ENCODE results near the gene DUSP22.

DNA sequence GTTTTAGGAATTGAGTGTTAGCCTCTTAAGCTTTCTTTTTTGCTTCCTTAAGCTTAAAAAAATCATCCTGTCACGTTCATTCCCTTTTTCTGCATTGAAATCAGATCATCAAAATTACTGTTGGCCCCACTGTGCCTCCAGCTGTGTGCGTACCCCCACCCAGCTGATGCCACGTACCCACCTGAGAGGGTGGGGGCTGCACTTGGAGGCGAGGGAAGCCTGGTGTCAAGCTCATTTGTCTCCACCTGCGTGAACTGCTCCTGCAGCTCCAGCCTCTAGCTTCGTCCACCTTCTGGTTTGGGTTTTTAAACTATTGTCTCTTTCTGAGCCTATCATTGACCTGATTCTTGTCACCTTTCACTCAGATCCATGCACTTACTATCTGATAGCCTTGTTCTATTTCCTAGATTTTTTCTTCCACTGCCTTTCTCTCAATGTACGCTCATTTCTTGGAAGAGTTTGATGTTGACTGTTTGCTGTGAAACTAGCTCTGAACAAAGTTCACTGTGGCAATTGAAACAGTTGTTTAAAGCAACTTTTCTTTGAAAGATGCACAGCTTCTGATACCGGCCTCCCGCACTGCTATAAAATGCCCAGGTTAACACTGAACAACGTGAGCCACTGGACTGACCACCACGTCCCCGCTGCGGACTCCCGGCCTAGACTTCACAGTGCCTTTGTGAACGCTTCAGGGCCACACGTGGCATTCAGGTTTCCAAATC is 69.3 kb downstream of the DUSP22 start:
- TF ChIP-seq CTCF (IDR thresholded peaks at IDR 0.05) (no peak), POLR2AphosphoS5 (IDR thresholded peaks at IDR 0.05; ENCODE audit: low read depth, low read length) (no peak), TCF7L2 (IDR thresholded peaks at IDR 0.05; ENCODE audit: low read depth, low read length) (no peak)
- TF ChIP-seq, protein P1, sequence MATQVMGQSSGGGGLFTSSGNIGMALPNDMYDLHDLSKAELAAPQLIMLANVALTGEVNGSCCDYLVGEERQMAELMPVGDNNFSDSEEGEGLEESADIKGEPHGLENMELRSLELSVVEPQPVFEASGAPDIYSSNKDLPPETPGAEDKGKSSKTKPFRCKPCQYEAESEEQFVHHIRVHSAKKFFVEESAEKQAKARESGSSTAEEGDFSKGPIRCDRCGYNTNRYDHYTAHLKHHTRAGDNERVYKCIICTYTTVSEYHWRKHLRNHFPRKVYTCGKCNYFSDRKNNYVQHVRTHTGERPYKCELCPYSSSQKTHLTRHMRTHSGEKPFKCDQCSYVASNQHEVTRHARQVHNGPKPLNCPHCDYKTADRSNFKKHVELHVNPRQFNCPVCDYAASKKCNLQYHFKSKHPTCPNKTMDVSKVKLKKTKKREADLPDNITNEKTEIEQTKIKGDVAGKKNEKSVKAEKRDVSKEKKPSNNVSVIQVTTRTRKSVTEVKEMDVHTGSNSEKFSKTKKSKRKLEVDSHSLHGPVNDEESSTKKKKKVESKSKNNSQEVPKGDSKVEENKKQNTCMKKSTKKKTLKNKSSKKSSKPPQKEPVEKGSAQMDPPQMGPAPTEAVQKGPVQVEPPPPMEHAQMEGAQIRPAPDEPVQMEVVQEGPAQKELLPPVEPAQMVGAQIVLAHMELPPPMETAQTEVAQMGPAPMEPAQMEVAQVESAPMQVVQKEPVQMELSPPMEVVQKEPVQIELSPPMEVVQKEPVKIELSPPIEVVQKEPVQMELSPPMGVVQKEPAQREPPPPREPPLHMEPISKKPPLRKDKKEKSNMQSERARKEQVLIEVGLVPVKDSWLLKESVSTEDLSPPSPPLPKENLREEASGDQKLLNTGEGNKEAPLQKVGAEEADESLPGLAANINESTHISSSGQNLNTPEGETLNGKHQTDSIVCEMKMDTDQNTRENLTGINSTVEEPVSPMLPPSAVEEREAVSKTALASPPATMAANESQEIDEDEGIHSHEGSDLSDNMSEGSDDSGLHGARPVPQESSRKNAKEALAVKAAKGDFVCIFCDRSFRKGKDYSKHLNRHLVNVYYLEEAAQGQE (IDR thresholded peaks at IDR 0.05; ENCODE audit: insufficient read depth in 1 of 2, low read depth in 2 of 2, low read length in 1 of 2), result no peak
